Testis (tissue), 2 donors: ENCODE measurements around the gene IL36G.

Experiments used
- POLR2A ChIP-seq: fragments of 450-650 bp; IDR thresholded peaks from one replicate; pipeline ENCODE4 v1.6.1; 2017; ENCODE audit warnings: antibody characterized with exemption, mild to moderate bottlenecking, moderate library complexity
- TF ChIP-seq, protein P1 (sequence below), 3 experiments: fragments of 450-650 bp in 2 of 3; fragments of 200-600 bp in 1 of 3; sonication (generic) in 1 of 3; IDR thresholded peaks; one replicate each; pipeline ENCODE4 v1.5.1; 2016 to 2019; ENCODE audit warnings: antibody characterized with exemption in 3 of 3, mild to moderate bottlenecking in 2 of 3, moderate library complexity in 1 of 3

DNA sequence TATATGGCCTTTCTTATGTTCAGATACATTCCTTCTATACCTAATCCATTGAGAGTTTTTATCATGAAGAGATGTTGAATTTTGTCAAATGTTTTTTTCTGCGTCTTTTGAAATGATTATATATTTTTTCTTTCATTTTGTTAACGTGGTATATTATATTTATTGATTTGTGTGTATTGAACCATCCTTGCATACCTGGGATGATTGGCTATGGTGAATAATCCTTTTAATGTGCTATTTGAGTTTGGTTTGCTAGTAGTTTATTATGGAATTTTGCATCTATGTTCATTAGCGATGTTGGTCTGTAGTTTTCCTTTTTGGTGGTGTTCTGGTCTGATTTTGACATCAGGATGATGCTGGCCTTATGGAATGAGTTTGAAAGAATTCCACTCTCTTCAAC lies 11.8 kb downstream of the IL36G start:
- TF ChIP-seq, protein P1, sequence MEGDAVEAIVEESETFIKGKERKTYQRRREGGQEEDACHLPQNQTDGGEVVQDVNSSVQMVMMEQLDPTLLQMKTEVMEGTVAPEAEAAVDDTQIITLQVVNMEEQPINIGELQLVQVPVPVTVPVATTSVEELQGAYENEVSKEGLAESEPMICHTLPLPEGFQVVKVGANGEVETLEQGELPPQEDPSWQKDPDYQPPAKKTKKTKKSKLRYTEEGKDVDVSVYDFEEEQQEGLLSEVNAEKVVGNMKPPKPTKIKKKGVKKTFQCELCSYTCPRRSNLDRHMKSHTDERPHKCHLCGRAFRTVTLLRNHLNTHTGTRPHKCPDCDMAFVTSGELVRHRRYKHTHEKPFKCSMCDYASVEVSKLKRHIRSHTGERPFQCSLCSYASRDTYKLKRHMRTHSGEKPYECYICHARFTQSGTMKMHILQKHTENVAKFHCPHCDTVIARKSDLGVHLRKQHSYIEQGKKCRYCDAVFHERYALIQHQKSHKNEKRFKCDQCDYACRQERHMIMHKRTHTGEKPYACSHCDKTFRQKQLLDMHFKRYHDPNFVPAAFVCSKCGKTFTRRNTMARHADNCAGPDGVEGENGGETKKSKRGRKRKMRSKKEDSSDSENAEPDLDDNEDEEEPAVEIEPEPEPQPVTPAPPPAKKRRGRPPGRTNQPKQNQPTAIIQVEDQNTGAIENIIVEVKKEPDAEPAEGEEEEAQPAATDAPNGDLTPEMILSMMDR (IDR thresholded peaks at IDR 0.05), result no peak
- no peak for TF ChIP-seq POLR2A
